Fibroblast of lung (primary cell): ENCODE results near the gene DCLRE1A. TPM values are rescaled to one million over a fixed set of nuclear protein-coding genes. Genes with fewer than 3 reads are reported as not detected.

ENCODE experiments used
- DNase-seq, 2 donors: peaks; one replicate each; pipeline versions ENCODE4 v3.0.0 to v3.0.0-alpha.2; 2010; ENCODE audit warnings: low read depth in 2 of 2
- H2AFZ ChIP-seq: 2 replicates; pipeline ENCODE4 v1.5.1; 2012; ENCODE audit warnings: low read length, control low read depth, inconsistent platforms
- H3K27ac ChIP-seq: 2 replicates; pipeline ENCODE4 v1.5.1; 2011; ENCODE audit warnings: low read length, control low read depth; ENCODE audit not compliant: insufficient read depth
- H3K27me3 ChIP-seq: 2 replicates; pipeline ENCODE4 v1.5.1; 2011; ENCODE audit warnings: mild to moderate bottlenecking, low read length; ENCODE audit not compliant: control insufficient read depth, insufficient read depth
- H3K36me3 ChIP-seq: 2 replicates; pipeline ENCODE4 v1.5.1; 2011; ENCODE audit warnings: low read length; ENCODE audit not compliant: control insufficient read depth, insufficient read depth
- H3K4me1 ChIP-seq: 2 replicates; pipeline ENCODE4 v1.5.1; 2011; ENCODE audit warnings: low read length; ENCODE audit not compliant: control insufficient read depth, insufficient read depth; ENCODE audit errors: extremely low read depth
- H3K4me2 ChIP-seq: 2 replicates; pipeline ENCODE4 v1.5.1; 2011; ENCODE audit warnings: low read length, control low read depth; ENCODE audit not compliant: insufficient read depth; ENCODE audit errors: extremely low read depth
- H3K4me3 ChIP-seq, 4 experiments: fragments of 200-600 bp in 1 of 4; sonication (generic) in 1 of 4; replicated peaks in 1 of 4; 2 replicates each; pipeline ENCODE4 v1.5.1; 2011 to 2016; ENCODE audit warnings: low read length in 4 of 4, low read depth in 3 of 4, mild to moderate bottlenecking in 3 of 4, control low read depth in 2 of 4, inconsistent platforms in 1 of 4, mixed read lengths in 1 of 4; ENCODE audit not compliant: insufficient read depth in 1 of 4; ENCODE audit errors: control extremely low read depth in 1 of 4
- H3K79me2 ChIP-seq: 2 replicates; pipeline ENCODE4 v1.5.1; 2012; ENCODE audit warnings: mild to moderate bottlenecking, low read length, inconsistent platforms; ENCODE audit not compliant: control insufficient read depth, insufficient read depth
- H3K9ac ChIP-seq: 2 replicates; pipeline ENCODE4 v1.5.1; 2011; ENCODE audit warnings: mild to moderate bottlenecking, low read length, control low read depth; ENCODE audit not compliant: insufficient read depth
- H3K9me3 ChIP-seq: 2 replicates; pipeline ENCODE4 v1.5.1; 2012; ENCODE audit warnings: low read depth, low read length; ENCODE audit not compliant: control insufficient read depth, insufficient read depth
- H4K20me1 ChIP-seq: 2 replicates; pipeline ENCODE4 v1.5.1; 2011; ENCODE audit warnings: low read length; ENCODE audit not compliant: control insufficient read depth, insufficient read depth; ENCODE audit errors: extremely low read depth
- EZH2 ChIP-seq: IDR thresholded peaks from 2 replicates; pipeline ENCODE4 v1.5.1; 2012; ENCODE audit warnings: low read length, control low read depth, mild to moderate bottlenecking; ENCODE audit errors: missing control alignments
- polyA plus RNA-seq, 2 donors: library from polyadenylated mRNA; depleted of rRNA in 1 of 2; stranded (reverse) in 1 of 2; unstranded in 1 of 2; fragments of >200 nt; gene quantifications; 2 replicates each; pipeline ENCODE4 v1.2.1, GENCODE V29; 2011 to 2012; ENCODE audit warnings: missing spikeins in 1 of 2
- total RNA-seq: library from RNA; depleted of rRNA; stranded (reverse); fragments of >200 nt; gene quantifications from 2 replicates; pipeline ENCODE4 v1.2.1, GENCODE V29; 2014
- TF ChIP-seq, protein P1 (sequence below), 2 donors: IDR thresholded peaks in 1 of 2; conservative IDR thresholded peaks in 1 of 2; 1 replicate in 1 of 2; 2 replicates in 1 of 2; pipeline ENCODE4 v1.5.1; 2011 to 2012; ENCODE audit warnings: low read length in 2 of 2, control low read depth in 1 of 2, inconsistent platforms in 1 of 2, low read depth in 1 of 2, mild to moderate bottlenecking in 1 of 2

The DCLRE1A gene
- total and polyA plus RNA-seq, 2 donors (not counting 1 experiment from before 2014, with no cell fraction given) = 5.2 to 9.4 TPM

- no peak for DNase-seq
Observed at GRCh38 chr10:113897693-113898618, 44.1 kb upstream of the DCLRE1A start.

GRCh38 chr10:113895018-113895417 lies 41.1 kb upstream of the DCLRE1A start:
- Histone ChIP-seq H2AFZ (no peak overlapping the region), H3K27ac (no peak overlapping the region), H4K20me1 (no peaks in the 10 kb centered on the region), H3K79me2 (no peaks in the 10 kb centered on the region), H3K4me2 (no peak overlapping the region), H3K9ac (no peak overlapping the region), H3K4me3 (no peak overlapping the region), H3K4me1 (no peaks in the 10 kb centered on the region), H3K36me3 (no peaks in the 10 kb centered on the region), H3K27me3 (no peaks in the 10 kb centered on the region), H3K9me3 (no peaks in the 10 kb centered on the region)
- DNase-seq = peak; percentile 7 to 65
- no peak for TF ChIP-seq EZH2
- TF ChIP-seq, protein P1, sequence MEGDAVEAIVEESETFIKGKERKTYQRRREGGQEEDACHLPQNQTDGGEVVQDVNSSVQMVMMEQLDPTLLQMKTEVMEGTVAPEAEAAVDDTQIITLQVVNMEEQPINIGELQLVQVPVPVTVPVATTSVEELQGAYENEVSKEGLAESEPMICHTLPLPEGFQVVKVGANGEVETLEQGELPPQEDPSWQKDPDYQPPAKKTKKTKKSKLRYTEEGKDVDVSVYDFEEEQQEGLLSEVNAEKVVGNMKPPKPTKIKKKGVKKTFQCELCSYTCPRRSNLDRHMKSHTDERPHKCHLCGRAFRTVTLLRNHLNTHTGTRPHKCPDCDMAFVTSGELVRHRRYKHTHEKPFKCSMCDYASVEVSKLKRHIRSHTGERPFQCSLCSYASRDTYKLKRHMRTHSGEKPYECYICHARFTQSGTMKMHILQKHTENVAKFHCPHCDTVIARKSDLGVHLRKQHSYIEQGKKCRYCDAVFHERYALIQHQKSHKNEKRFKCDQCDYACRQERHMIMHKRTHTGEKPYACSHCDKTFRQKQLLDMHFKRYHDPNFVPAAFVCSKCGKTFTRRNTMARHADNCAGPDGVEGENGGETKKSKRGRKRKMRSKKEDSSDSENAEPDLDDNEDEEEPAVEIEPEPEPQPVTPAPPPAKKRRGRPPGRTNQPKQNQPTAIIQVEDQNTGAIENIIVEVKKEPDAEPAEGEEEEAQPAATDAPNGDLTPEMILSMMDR (conservative IDR thresholded peaks at IDR 0.05 in 1 of 2, IDR thresholded peaks at IDR 0.05 in 1 of 2; ENCODE audit: low read depth in 1 of 2, low read length in 2 of 2) = no peak

More at GRCh38 chr10:113897693-113898618, 44.1 kb upstream of the DCLRE1A start:
- no peaks in the 10 kb centered on the region for H3K79me2 ChIP-seq
- TF ChIP-seq EZH2 = no peak
- TF ChIP-seq, protein P1 (conservative IDR thresholded peaks at IDR 0.05 in 1 of 2, IDR thresholded peaks at IDR 0.05 in 1 of 2; ENCODE audit: low read depth in 1 of 2, low read length in 2 of 2) = no peak
- no peak overlapping the region for H3K9ac ChIP-seq
- no peak overlapping the region for H2AFZ ChIP-seq
- H3K4me2 ChIP-seq = no peak overlapping the region
- no peaks in the 10 kb centered on the region for H3K9me3 ChIP-seq
- no peaks in the 10 kb centered on the region for H3K4me1 ChIP-seq
- no peaks in the 10 kb centered on the region for H4K20me1 ChIP-seq
- H3K27me3 ChIP-seq = no peaks in the 10 kb centered on the region
- no peak overlapping the region for H3K27ac ChIP-seq
- no peaks in the 10 kb centered on the region for H3K36me3 ChIP-seq
- H3K4me3 ChIP-seq = no peak overlapping the region

DNA sequence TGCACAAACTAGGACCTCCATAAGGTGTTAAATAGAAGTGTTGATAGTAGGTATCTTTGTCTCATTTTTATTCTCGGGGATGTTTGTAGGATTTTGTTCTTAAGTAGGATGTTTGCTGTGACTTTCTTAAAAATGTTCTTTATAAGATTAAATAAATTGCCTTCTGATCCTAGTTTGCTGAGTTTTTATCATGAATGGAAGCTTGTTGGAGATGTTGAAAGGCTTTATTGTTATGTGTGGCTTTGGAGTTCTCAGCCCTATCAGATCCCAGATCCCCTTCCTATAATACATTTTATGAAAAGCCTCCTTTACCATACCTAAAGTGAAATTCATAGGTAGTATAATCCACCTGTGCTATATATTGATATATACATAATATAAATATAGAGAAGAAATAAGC lies 40.7 kb upstream of the DCLRE1A start:
- H3K79me2 ChIP-seq = no peaks in the 10 kb centered on the region
- H2AFZ ChIP-seq = no peak overlapping the region
- no peak overlapping the region for H3K4me3 ChIP-seq
- no peak for TF ChIP-seq EZH2
- TF ChIP-seq, protein P1 (conservative IDR thresholded peaks at IDR 0.05 in 1 of 2, IDR thresholded peaks at IDR 0.05 in 1 of 2; ENCODE audit: low read depth in 1 of 2, low read length in 2 of 2) = no peak
- H3K4me2 ChIP-seq = no peak overlapping the region
- no peaks in the 10 kb centered on the region for H3K36me3 ChIP-seq
- no peaks in the 10 kb centered on the region for H3K27me3 ChIP-seq
- no peak overlapping the region for H3K9ac ChIP-seq
- no peak for DNase-seq
- H3K27ac ChIP-seq = no peak overlapping the region
- H4K20me1 ChIP-seq = no peaks in the 10 kb centered on the region
- H3K9me3 ChIP-seq = no peaks in the 10 kb centered on the region
- H3K4me1 ChIP-seq = no peaks in the 10 kb centered on the region
